Measurements from ENCODE around the gene CREB1.

Gene CREB1

DNA sequence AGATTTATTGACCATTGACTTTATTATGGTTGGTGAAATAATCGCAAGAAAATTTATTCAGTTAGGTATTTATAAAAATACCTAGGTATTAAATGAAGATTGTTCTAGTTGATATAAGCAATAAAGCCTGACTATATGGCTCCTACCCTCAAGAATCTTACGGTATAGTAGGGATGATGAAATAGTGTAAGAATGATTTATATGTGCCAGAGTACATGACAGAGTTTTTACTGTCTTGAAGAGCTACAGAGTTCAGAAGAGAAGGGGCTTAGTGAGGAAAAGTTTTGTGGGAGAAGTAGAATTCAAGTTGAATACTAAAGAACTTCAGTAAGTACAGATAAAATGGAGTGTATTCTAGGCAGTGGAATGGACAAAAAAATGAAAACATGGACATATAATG is 9.7 kb downstream of the CREB1 start:
- H3K4me1 Mint-ChIP-seq (ENCODE audit: low read depth): peaks cover 36% of the 10 kb centered on the region
- H3K9me3 Mint-ChIP-seq: no peaks in the 10 kb centered on the region
- no peak overlapping the region for H3K27ac Mint-ChIP-seq
- peaks cover 34% of the 10 kb centered on the region for H3K36me3 Mint-ChIP-seq (ENCODE audit: low read depth)
- no peak overlapping the region for H3K4me3 Mint-ChIP-seq
- H3K27me3 Mint-ChIP-seq (ENCODE audit: low read depth): no peaks in the 10 kb centered on the region
- DNase-seq (ENCODE audit: low spot score): no peak

- Mint-ChIP-seq H3K4me1 (ENCODE audit: low read depth) (peaks cover 33% of the 10 kb centered on the region), H3K4me3 (no peak overlapping the region), H3K9me3 (no peaks in the 10 kb centered on the region), H3K27me3 (ENCODE audit: low read depth) (no peaks in the 10 kb centered on the region), H3K27ac (no peak overlapping the region), H3K36me3 (ENCODE audit: low read depth) (peaks cover 34% of the 10 kb centered on the region)
- DNase-seq (ENCODE audit: low spot score): no peak
These were observed 10.7 kb downstream of the CREB1 start for GRCh38 chr2:207540431-207540830.

DNA sequence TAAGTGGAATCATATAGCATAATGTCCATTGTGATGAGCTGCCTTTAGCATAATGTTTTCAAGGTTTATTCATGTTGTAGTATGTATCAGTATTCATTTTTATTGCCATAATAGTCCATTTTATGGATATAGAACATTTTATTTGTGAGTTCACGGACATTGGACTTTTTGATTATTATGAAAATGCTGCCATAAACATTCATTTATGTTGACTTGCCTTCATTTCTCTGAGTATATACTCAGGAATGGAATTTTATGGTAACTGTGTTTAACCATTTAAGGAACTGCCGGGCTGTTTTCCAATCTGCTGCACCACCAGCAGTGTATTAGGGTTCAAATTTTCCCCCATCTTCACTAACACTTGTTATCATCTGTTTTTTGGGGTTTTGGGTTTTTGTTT is 12.2 kb downstream of the CREB1 start:
- no peak for DNase-seq (ENCODE audit: low spot score)
- peaks cover 39% of the 10 kb centered on the region for H3K4me1 Mint-ChIP-seq (ENCODE audit: low read depth)
- no peak overlapping the region for H3K27ac Mint-ChIP-seq
- H3K27me3 Mint-ChIP-seq (ENCODE audit: low read depth): no peaks in the 10 kb centered on the region
- peaks cover 44% of the 10 kb centered on the region for H3K36me3 Mint-ChIP-seq (ENCODE audit: low read depth)
- H3K4me3 Mint-ChIP-seq: no peak overlapping the region
- H3K9me3 Mint-ChIP-seq: no peaks in the 10 kb centered on the region

- no peaks in the 10 kb centered on the region for H3K27me3 Mint-ChIP-seq (ENCODE audit: low read depth)
- H3K27ac Mint-ChIP-seq: no peak overlapping the region
- H3K4me3 Mint-ChIP-seq: no peak overlapping the region
- DNase-seq (ENCODE audit: low spot score): no peak
- peaks cover 42% of the 10 kb centered on the region for H3K36me3 Mint-ChIP-seq (ENCODE audit: low read depth)
- H3K4me1 Mint-ChIP-seq (ENCODE audit: low read depth): peaks cover 38% of the 10 kb centered on the region
- H3K9me3 Mint-ChIP-seq: no peaks in the 10 kb centered on the region
These were observed 13.5 kb downstream of the CREB1 start for GRCh38 chr2:207543272-207543671.

GRCh38 chr2:207546822-207547221 is 17.1 kb downstream of the CREB1 start:
- Mint-ChIP-seq H3K9me3 (no peaks in the 10 kb centered on the region), H3K4me3 (no peak overlapping the region), H3K36me3 (ENCODE audit: low read depth) (peaks cover 36% of the 10 kb centered on the region), H3K4me1 (ENCODE audit: low read depth) (peaks cover 38% of the 10 kb centered on the region), H3K27me3 (ENCODE audit: low read depth) (no peaks in the 10 kb centered on the region), H3K27ac (no peak overlapping the region)
- DNase-seq (ENCODE audit: low spot score): no peak

DNA sequence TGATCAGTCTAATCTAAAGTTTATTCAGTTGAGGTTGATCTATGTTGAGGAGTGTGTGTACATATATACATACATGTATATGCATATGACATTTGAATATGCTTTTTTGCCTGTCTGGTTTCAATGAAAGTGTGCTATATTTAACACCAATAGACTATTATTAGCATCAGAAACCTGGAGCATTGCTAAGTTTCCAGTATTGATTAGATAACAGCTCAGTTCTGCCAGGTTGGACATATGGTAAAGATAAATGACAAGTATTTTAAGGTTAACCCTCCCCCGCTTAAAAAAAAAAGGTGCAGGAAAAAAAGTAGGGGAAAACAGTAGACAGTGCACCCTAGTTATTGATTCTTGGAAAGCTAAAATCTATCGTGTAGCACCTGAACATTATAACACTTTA is 19.4 kb downstream of the CREB1 start:
- no peak overlapping the region for H3K4me3 Mint-ChIP-seq
- H3K36me3 Mint-ChIP-seq (ENCODE audit: low read depth): peaks cover 37% of the 10 kb centered on the region
- H3K27ac Mint-ChIP-seq: no peak overlapping the region
- DNase-seq (ENCODE audit: low spot score): no peak
- peaks cover 36% of the 10 kb centered on the region for H3K4me1 Mint-ChIP-seq (ENCODE audit: low read depth)
- H3K27me3 Mint-ChIP-seq (ENCODE audit: low read depth): no peaks in the 10 kb centered on the region
- no peaks in the 10 kb centered on the region for H3K9me3 Mint-ChIP-seq

- Mint-ChIP-seq H3K27me3 (ENCODE audit: low read depth) (no peaks in the 10 kb centered on the region), H3K4me1 (ENCODE audit: low read depth) (peaks cover 13% of the 10 kb centered on the region), H3K27ac (no peak overlapping the region), H3K4me3 (no peak overlapping the region), H3K36me3 (ENCODE audit: low read depth) (peaks cover 50% of the 10 kb centered on the region), H3K9me3 (no peaks in the 10 kb centered on the region)
- no peak for DNase-seq (ENCODE audit: low spot score)
These were observed 28.3 kb downstream of the CREB1 start for GRCh38 chr2:207558079-207558491.

DNA sequence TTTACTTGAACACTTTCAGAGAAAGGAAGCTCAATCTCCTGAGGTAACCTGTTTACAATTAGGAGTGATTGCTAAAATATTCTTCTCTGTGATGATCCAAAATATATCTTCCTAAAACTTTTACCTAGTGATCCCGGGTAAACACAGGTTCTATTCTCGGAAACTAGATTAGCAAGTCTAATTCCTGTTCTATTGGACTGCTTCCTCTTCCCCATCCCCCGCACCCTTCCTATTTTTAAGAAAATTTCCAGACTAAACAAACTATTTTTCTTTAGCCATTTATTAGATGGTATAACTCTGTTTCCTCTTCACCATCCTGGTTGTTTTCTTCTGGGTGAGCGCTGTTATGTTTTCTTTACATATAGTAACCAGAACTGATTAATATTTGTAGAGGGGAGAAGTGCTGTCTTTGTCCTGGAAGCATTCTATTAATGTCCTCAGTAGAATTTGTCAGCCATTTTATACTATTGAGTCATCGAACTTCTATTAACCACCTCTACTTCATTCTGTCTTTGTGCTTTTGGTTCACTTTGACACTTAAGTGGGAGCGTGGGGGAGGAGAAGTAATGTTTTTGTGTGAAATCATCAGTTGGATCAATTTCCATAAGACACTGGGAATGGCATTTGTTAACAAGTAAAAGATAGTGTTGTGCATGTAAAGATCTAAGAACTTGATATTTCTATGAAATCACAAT is 31.8 kb downstream of the CREB1 start:
- no peaks in the 10 kb centered on the region for H3K9me3 Mint-ChIP-seq
- no peak overlapping the region for H3K4me3 Mint-ChIP-seq
- H3K27me3 Mint-ChIP-seq (ENCODE audit: low read depth): no peaks in the 10 kb centered on the region
- H3K27ac Mint-ChIP-seq: no peak overlapping the region
- H3K4me1 Mint-ChIP-seq (ENCODE audit: low read depth): peaks cover 18% of the 10 kb centered on the region
- H3K36me3 Mint-ChIP-seq (ENCODE audit: low read depth): peaks cover 60% of the 10 kb centered on the region
- DNase-seq (ENCODE audit: low spot score): no peak

GRCh38 chr2:207565736-207566500 is 36.2 kb downstream of the CREB1 start:
- Mint-ChIP-seq H3K27ac (no peak overlapping the region), H3K27me3 (ENCODE audit: low read depth) (no peaks in the 10 kb centered on the region), H3K36me3 (ENCODE audit: low read depth) (peaks cover 63% of the 10 kb centered on the region), H3K4me3 (no peak overlapping the region), H3K4me1 (ENCODE audit: low read depth) (peaks cover 18% of the 10 kb centered on the region), H3K9me3 (no peaks in the 10 kb centered on the region)
- DNase-seq (ENCODE audit: low spot score): no peak

GRCh38 chr2:207567671-207568070 is 37.9 kb downstream of the CREB1 start:
- Mint-ChIP-seq H3K9me3 (no peaks in the 10 kb centered on the region), H3K4me3 (no peak overlapping the region), H3K27me3 (ENCODE audit: low read depth) (no peaks in the 10 kb centered on the region), H3K36me3 (ENCODE audit: low read depth) (peaks cover 59% of the 10 kb centered on the region), H3K27ac (no peak overlapping the region), H3K4me1 (ENCODE audit: low read depth) (peaks cover 23% of the 10 kb centered on the region)
- no peak for DNase-seq (ENCODE audit: low spot score)

GRCh38 chr2:207571370-207571769 is 41.6 kb downstream of the CREB1 start:
- peaks cover 18% of the 10 kb centered on the region for H3K4me1 Mint-ChIP-seq (ENCODE audit: low read depth)
- peaks cover 60% of the 10 kb centered on the region for H3K36me3 Mint-ChIP-seq (ENCODE audit: low read depth)
- DNase-seq (ENCODE audit: low spot score): no peak
- no peaks in the 10 kb centered on the region for H3K9me3 Mint-ChIP-seq
- no peaks in the 10 kb centered on the region for H3K27me3 Mint-ChIP-seq (ENCODE audit: low read depth)
- H3K4me3 Mint-ChIP-seq: no peak overlapping the region
- H3K27ac Mint-ChIP-seq: no peak overlapping the region

DNA sequence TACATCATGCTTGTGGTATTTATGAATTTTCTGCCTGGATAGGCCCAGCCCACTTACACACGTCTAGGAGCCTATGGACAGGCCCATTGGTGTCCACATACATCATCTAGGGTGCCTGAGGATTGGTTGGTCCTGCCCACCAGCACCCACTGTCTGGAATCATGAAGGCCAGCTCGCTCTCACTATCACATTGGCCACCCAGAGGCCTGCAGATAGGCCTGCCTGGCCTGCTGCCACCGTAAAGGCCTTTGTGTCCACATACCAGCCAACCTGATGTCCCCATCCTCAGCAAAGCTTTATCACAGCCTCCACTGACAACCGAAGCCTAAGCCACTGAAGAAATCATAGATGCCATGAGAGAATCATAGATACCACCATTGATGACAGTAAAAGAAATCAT is 55.2 kb downstream of the CREB1 start:
- Mint-ChIP-seq H3K9me3 (peaks cover 17% of the 10 kb centered on the region), H3K4me3 (no peak overlapping the region), H3K27ac (no peak overlapping the region), H3K36me3 (ENCODE audit: low read depth) (peaks cover 71% of the 10 kb centered on the region), H3K27me3 (ENCODE audit: low read depth) (no peaks in the 10 kb centered on the region), H3K4me1 (ENCODE audit: low read depth) (peaks cover 8% of the 10 kb centered on the region)
- no peak for DNase-seq (ENCODE audit: low spot score)

- peaks cover 6% of the 10 kb centered on the region for H3K4me1 Mint-ChIP-seq (ENCODE audit: low read depth)
- H3K27ac Mint-ChIP-seq: no peak overlapping the region
- no peak overlapping the region for H3K4me3 Mint-ChIP-seq
- H3K9me3 Mint-ChIP-seq: peaks cover 32% of the 10 kb centered on the region
- no peaks in the 10 kb centered on the region for H3K27me3 Mint-ChIP-seq (ENCODE audit: low read depth)
- DNase-seq (ENCODE audit: low spot score): no peak
- peaks cover 82% of the 10 kb centered on the region for H3K36me3 Mint-ChIP-seq (ENCODE audit: low read depth)
These were observed 57.5 kb downstream of the CREB1 start for GRCh38 chr2:207587305-207587704.

DNA sequence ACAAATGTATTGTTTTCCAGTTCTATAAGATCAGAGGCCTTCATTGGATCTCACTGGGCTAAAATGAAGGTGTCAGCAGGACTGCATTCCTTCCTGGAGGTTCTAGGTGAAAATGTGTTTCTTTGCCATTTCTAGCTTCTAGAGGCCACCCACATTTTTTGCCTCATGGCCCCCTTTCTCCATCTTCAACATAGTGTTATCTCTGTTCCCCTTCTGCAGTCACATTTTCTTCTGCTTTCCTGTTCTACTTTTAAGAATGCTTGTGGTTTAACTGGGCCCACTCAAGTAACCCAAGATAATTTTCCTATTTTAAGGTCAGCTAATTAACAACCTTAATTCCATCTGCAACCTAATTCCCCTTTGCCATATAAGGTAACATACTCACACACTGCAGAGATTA is 59.4 kb downstream of the CREB1 start:
- Mint-ChIP-seq H3K4me3 (no peak overlapping the region), H3K36me3 (ENCODE audit: low read depth) (peaks cover 85% of the 10 kb centered on the region), H3K4me1 (ENCODE audit: low read depth) (peaks cover 4% of the 10 kb centered on the region), H3K27me3 (ENCODE audit: low read depth) (no peaks in the 10 kb centered on the region), H3K9me3 (peaks cover 41% of the 10 kb centered on the region), H3K27ac (no peak overlapping the region)
- DNase-seq (ENCODE audit: low spot score): no peak

Data from T-helper 2 cell treated with Interferon-gamma antibody and Interleukin-4, amounts not matched to agents 5 μg/mL and 100 μg/mL, for 36 hours (primary cell).